ENCODE data around the gene TSEN2.
A peak's percentile ranks its signal among the peaks of the same experiment; 100 is the strongest.
"Not testable (repeated sequence)": the region's sequence is repeated elsewhere in the genome, so short reads cannot be mapped to it uniquely, and the experiment has no call there.

The TSEN2 gene

GRCh38 chr3:12484198-12484982, at the start of gene TSEN2:
Gene TSEN2 (plus strand): TSS chr3:12484480. CDS start chr3:12489801, 5,321 bp downstream.
- DNase-seq: peak; percentile 87

GRCh38 chr3:12436514-12437220, 47.6 kb upstream of the TSEN2 start:
- no peak for DNase-seq

GRCh38 chr3:12437221-12437605, 47.1 kb upstream of the TSEN2 start:
- DNase-seq: no peak

GRCh38 chr3:12437861-12438260, 46.4 kb upstream of the TSEN2 start:
- no peak for DNase-seq

GRCh38 chr3:12438318-12438717, 46.0 kb upstream of the TSEN2 start:
- DNase-seq: no peak

GRCh38 chr3:12439161-12439940, 44.9 kb upstream of the TSEN2 start:
- DNase-seq: no peak

GRCh38 chr3:12440927-12441714, 43.2 kb upstream of the TSEN2 start:
- no peak for DNase-seq

- peak; percentile 3 for DNase-seq
Observed at GRCh38 chr3:12442654-12443501, 41.4 kb upstream of the TSEN2 start.

- no peak for DNase-seq
Observed at GRCh38 chr3:12443781-12444522, 40.3 kb upstream of the TSEN2 start.

GRCh38 chr3:12444582-12445471, 39.5 kb upstream of the TSEN2 start:
- no peak for DNase-seq

GRCh38 chr3:12445523-12446240, 38.6 kb upstream of the TSEN2 start:
- no peak for DNase-seq

- DNase-seq: no peak
Observed at GRCh38 chr3:12446298-12446697, 38.0 kb upstream of the TSEN2 start.

GRCh38 chr3:12447075-12447474, 37.2 kb upstream of the TSEN2 start:
- no peak for DNase-seq

GRCh38 chr3:12448404-12449202, 35.7 kb upstream of the TSEN2 start:
- not testable (repeated sequence) for DNase-seq

- DNase-seq: no peak
Observed at GRCh38 chr3:12449889-12450682, 34.2 kb upstream of the TSEN2 start.

- DNase-seq: no peak
Observed at GRCh38 chr3:12451481-12451880, 32.8 kb upstream of the TSEN2 start.

- DNase-seq: no peak
Observed at GRCh38 chr3:12451960-12452359, 32.3 kb upstream of the TSEN2 start.
